Neural progenitor cell (in vitro differentiated cells): Measurements from ENCODE around the gene CPS1. TPM values are rescaled to one million over a fixed set of nuclear protein-coding genes. Genes with fewer than 3 reads are reported as not detected.

Experiments used
- DNase-seq: peaks from one replicate; pipeline ENCODE4 v3.0.0-alpha.2; 2016; ENCODE audit warnings: low spot score
- H2AFZ ChIP-seq: fragments of 200-600 bp; sonication (generic); replicated peaks from 2 replicates; pipeline ENCODE4 v1.6.1; 2016; ENCODE audit warnings: antibody characterized with exemption
- H3F3A ChIP-seq: fragments of 200-600 bp; sonication (generic); 2 replicates; pipeline ENCODE4 v1.6.1; 2016; ENCODE audit warnings: antibody characterized with exemption, low read depth
- H3K27ac ChIP-seq: fragments of 200-600 bp; sonication (generic); 2 replicates; pipeline ENCODE4 v1.5.1; 2016; ENCODE audit warnings: mild to moderate bottlenecking
- H3K27me3 ChIP-seq: fragments of 200-600 bp; sonication (generic); 2 replicates; pipeline ENCODE4 v1.6.1; 2016; ENCODE audit warnings: mild to moderate bottlenecking, moderate library complexity
- H3K36me3 ChIP-seq: fragments of 200-600 bp; sonication (generic); 2 replicates; pipeline ENCODE4 v1.5.1; 2016
- H3K4me1 ChIP-seq: fragments of 200-600 bp; sonication (generic); 2 replicates; pipeline ENCODE4 v1.6.1; 2016; ENCODE audit warnings: mixed run types
- H3K4me2 ChIP-seq: fragments of 200-600 bp; sonication (generic); 2 replicates; pipeline ENCODE4 v1.6.1; 2016
- H3K4me3 ChIP-seq: fragments of 200-600 bp; sonication (generic); 2 replicates; pipeline ENCODE4 v1.5.1; 2016
- H3K79me2 ChIP-seq: fragments of 200-600 bp; sonication (generic); 2 replicates; pipeline ENCODE4 v1.6.1; 2016; ENCODE audit warnings: low read depth
- H3K9ac ChIP-seq: fragments of 200-600 bp; sonication (generic); 2 replicates; pipeline ENCODE4 v1.6.1; 2016
- H3K9me3 ChIP-seq: fragments of 200-600 bp; sonication (generic); 2 replicates; pipeline ENCODE4 v1.5.1; 2016; ENCODE audit warnings: low read depth
- H4K20me1 ChIP-seq: fragments of 200-600 bp; sonication (generic); 2 replicates; pipeline ENCODE4 v1.6.1; 2016; ENCODE audit warnings: low read depth
- H3K27ac Mint-ChIP-seq: 3 replicates; pipeline ENCODE4 v1.8.0; 2021; ENCODE audit warnings: mixed read lengths
- H3K27me3 Mint-ChIP-seq: 2 replicates; pipeline ENCODE4 v1.8.0; 2022; ENCODE audit warnings: low read depth, mild to moderate bottlenecking, inconsistent platforms, moderate library complexity, mixed read lengths; ENCODE audit not compliant: insufficient read depth
- H3K36me3 Mint-ChIP-seq: 3 replicates; pipeline ENCODE4 v1.8.0; 2021; ENCODE audit warnings: mixed read lengths
- H3K4me1 Mint-ChIP-seq: 3 replicates; pipeline ENCODE4 v1.8.0; 2021; ENCODE audit warnings: mixed read lengths
- H3K4me3 Mint-ChIP-seq: 3 replicates; pipeline ENCODE4 v1.8.0; 2021; ENCODE audit warnings: mild to moderate bottlenecking, moderate library complexity, mixed read lengths
- H3K9me3 Mint-ChIP-seq: 3 replicates; pipeline ENCODE4 v1.8.0; 2020; ENCODE audit warnings: mixed read lengths
- EZH2 ChIP-seq: fragments of 200-600 bp; sonication (generic); IDR thresholded peaks from 2 replicates; pipeline ENCODE4 v1.6.1; 2017; ENCODE audit warnings: antibody characterized with exemption, mild to moderate bottlenecking, moderate library complexity
- EZH2phosphoT487 ChIP-seq: fragments of 200-600 bp; sonication (generic); IDR thresholded peaks from 2 replicates; pipeline ENCODE4 v1.6.1; 2017; ENCODE audit warnings: antibody characterized with exemption
- total RNA-seq: library from RNA; depleted of rRNA; stranded (reverse); fragments of >200 nt; gene quantifications from 2 replicates; pipeline ENCODE4 v1.2.3, GENCODE V29; 2015; ENCODE audit warnings: low replicate concordance
- TF ChIP-seq, protein P1 (sequence below): fragments of 200-600 bp; sonication (generic); IDR thresholded peaks from 2 replicates; pipeline ENCODE4 v1.5.1; 2017; ENCODE audit warnings: antibody characterized with exemption, mild to moderate bottlenecking

The CPS1 gene
- total RNA-seq, 1 donor from 2014 or later: 86.8 TPM

GRCh38 chr2:210536973-210537650 is 19.3 kb upstream of the CPS1 start:
- H3K9ac ChIP-seq: no peak overlapping the region
- no peak overlapping the region for H2AFZ ChIP-seq
- no peaks in the 10 kb centered on the region for H4K20me1 ChIP-seq
- TF ChIP-seq, protein P1, sequence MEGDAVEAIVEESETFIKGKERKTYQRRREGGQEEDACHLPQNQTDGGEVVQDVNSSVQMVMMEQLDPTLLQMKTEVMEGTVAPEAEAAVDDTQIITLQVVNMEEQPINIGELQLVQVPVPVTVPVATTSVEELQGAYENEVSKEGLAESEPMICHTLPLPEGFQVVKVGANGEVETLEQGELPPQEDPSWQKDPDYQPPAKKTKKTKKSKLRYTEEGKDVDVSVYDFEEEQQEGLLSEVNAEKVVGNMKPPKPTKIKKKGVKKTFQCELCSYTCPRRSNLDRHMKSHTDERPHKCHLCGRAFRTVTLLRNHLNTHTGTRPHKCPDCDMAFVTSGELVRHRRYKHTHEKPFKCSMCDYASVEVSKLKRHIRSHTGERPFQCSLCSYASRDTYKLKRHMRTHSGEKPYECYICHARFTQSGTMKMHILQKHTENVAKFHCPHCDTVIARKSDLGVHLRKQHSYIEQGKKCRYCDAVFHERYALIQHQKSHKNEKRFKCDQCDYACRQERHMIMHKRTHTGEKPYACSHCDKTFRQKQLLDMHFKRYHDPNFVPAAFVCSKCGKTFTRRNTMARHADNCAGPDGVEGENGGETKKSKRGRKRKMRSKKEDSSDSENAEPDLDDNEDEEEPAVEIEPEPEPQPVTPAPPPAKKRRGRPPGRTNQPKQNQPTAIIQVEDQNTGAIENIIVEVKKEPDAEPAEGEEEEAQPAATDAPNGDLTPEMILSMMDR: no peak
- no peak for TF ChIP-seq EZH2
- TF ChIP-seq EZH2phosphoT487: no peak
- H3F3A ChIP-seq: no peaks in the 10 kb centered on the region
- H3K79me2 ChIP-seq: no peaks in the 10 kb centered on the region
- H3K4me3 Mint-ChIP-seq: no peak overlapping the region
- no peaks in the 10 kb centered on the region for H3K36me3 Mint-ChIP-seq
- no peaks in the 10 kb centered on the region for H3K9me3 Mint-ChIP-seq
- H3K4me3 ChIP-seq: no peak overlapping the region
- peaks cover 9% of the 10 kb centered on the region for H3K4me1 Mint-ChIP-seq
- no peaks in the 10 kb centered on the region for H3K27me3 Mint-ChIP-seq
- H3K4me1 ChIP-seq: peaks cover 11% of the 10 kb centered on the region
- no peak overlapping the region for H3K27ac Mint-ChIP-seq
- no peaks in the 10 kb centered on the region for H3K9me3 ChIP-seq
- no peak for DNase-seq
- H3K27ac ChIP-seq: no peak overlapping the region
- H3K36me3 ChIP-seq: no peaks in the 10 kb centered on the region
- H3K27me3 ChIP-seq: no peaks in the 10 kb centered on the region
- H3K4me2 ChIP-seq: no peak overlapping the region

DNA sequence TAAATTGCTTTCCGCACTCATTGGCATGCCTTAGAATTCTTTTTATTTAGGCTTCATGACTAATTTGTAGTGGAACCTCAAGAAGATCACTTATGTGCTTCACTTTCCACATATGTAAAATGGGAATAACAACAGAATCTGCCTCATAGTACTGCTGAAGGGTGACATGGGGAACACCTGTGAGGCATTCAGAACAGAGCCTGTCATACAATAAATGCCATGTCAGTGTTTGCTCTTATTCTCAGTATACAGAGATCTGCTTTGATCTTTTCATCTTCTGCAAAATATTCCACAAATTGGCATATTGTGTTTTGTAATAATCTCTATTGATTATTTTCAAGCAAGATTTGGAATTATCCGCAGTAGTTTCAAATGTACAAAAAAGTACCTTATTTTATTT is 17.4 kb upstream of the CPS1 start:
- H3K79me2 ChIP-seq: no peaks in the 10 kb centered on the region
- no peak overlapping the region for H3K27ac Mint-ChIP-seq
- no peak overlapping the region for H3K4me3 Mint-ChIP-seq
- H3F3A ChIP-seq: no peaks in the 10 kb centered on the region
- no peak for DNase-seq
- H3K9me3 Mint-ChIP-seq: no peaks in the 10 kb centered on the region
- peaks cover 9% of the 10 kb centered on the region for H3K4me1 Mint-ChIP-seq
- peaks cover 11% of the 10 kb centered on the region for H3K4me1 ChIP-seq
- H3K27ac ChIP-seq: no peak overlapping the region
- TF ChIP-seq, protein P1: no peak
- TF ChIP-seq EZH2: no peak
- H3K4me3 ChIP-seq: no peak overlapping the region
- no peaks in the 10 kb centered on the region for H3K27me3 ChIP-seq
- peaks cover 3% of the 10 kb centered on the region for H3K27me3 Mint-ChIP-seq
- H3K4me2 ChIP-seq: no peak overlapping the region
- no peaks in the 10 kb centered on the region for H3K36me3 ChIP-seq
- no peak overlapping the region for H3K9ac ChIP-seq
- H4K20me1 ChIP-seq: no peaks in the 10 kb centered on the region
- H2AFZ ChIP-seq: no peak overlapping the region
- no peaks in the 10 kb centered on the region for H3K9me3 ChIP-seq
- no peaks in the 10 kb centered on the region for H3K36me3 Mint-ChIP-seq

- H3K27ac ChIP-seq: no peak overlapping the region
- H3K27me3 ChIP-seq: no peaks in the 10 kb centered on the region
- H3K9ac ChIP-seq: no peak overlapping the region
- H3K36me3 Mint-ChIP-seq: no peaks in the 10 kb centered on the region
- no peak overlapping the region for H3K4me3 ChIP-seq
- H3K4me2 ChIP-seq: no peak overlapping the region
- no peaks in the 10 kb centered on the region for H4K20me1 ChIP-seq
- H3K4me1 Mint-ChIP-seq: peaks cover 9% of the 10 kb centered on the region
- no peaks in the 10 kb centered on the region for H3K79me2 ChIP-seq
- no peak overlapping the region for H2AFZ ChIP-seq
- no peak overlapping the region for H3K4me3 Mint-ChIP-seq
- H3K36me3 ChIP-seq: no peaks in the 10 kb centered on the region
- no peak for DNase-seq
- no peaks in the 10 kb centered on the region for H3K9me3 ChIP-seq
- H3K4me1 ChIP-seq: peaks cover 11% of the 10 kb centered on the region
- H3K9me3 Mint-ChIP-seq: no peaks in the 10 kb centered on the region
- H3F3A ChIP-seq: no peaks in the 10 kb centered on the region
- TF ChIP-seq, protein P1: no peak
- no peak for TF ChIP-seq EZH2phosphoT487
- TF ChIP-seq EZH2: no peak
- no peak overlapping the region for H3K27ac Mint-ChIP-seq
- peaks cover 3% of the 10 kb centered on the region for H3K27me3 Mint-ChIP-seq
Measured at GRCh38 chr2:210539578-210540416, 16.6 kb upstream of the CPS1 start.
